Measurements from ENCODE around the gene PAX8.

GRCh38 chr2:113217455-113218282, 61.1 kb downstream of the PAX8 start:
- TF ChIP-seq POLR2AphosphoS5 (IDR thresholded peaks at IDR 0.05): no peak
- no peak for TF ChIP-seq CTCF (IDR thresholded peaks at IDR 0.05)
- no peak for TF ChIP-seq POLR2A (IDR thresholded peaks at IDR 0.05; ENCODE audit: low read depth)
